Medulla oblongata (tissue), 1 donor: ENCODE results near the gene HSPA4.

Experiments used
- DNase-seq: peaks from one replicate; pipeline ENCODE4 v3.0.0-alpha.2; 2015; ENCODE audit errors: extremely low spot score

HSPA4 gene

DNA sequence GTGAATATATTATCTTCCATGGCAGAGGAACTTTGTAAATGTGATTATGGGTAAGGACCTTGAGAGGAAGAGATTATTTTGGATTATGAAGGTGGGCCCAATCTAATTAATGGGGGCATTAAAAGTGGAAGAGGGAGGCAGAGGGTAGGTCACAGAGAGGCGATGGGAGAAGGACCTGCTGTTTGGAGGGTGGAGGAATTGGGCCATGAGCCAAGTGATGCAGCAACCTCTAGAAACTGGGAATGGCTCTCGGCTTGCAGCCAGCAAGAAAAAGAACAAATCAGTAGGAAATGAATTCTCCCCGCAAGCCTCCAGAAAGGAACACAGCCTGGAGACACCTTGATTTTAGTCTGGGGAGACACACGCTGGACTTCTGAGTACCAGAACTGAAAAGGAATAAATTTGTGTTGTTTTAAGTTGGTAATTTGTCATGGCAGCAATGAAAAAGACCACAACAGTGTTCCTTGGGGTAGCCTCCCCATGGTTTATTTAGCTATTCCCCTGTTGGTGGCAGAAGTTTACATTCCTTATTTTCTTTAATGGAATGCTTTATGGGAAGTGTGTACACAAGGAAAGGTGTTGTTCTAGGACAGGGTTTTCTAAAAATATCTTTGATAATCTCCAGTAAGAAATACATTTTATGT lies 103.6 kb downstream of the HSPA4 start:
- DNase-seq, result no peak
